Astrocyte (in vitro differentiated cells and primary cell): Measurements from ENCODE around the gene SMLR1. TPM values are rescaled to one million over a fixed set of nuclear protein-coding genes. Genes with fewer than 3 reads are reported as not detected.

Source experiments
- DNase-seq: peaks from one replicate; pipeline ENCODE4 v3.0.0-alpha.2; 2010; ENCODE audit warnings: low read depth
- FAIRE-seq: peaks from 2 replicates; lab custom pipeline; 2011; peaks lifted over from hg19 to GRCh38; lab: Jason Lieb, UNC
- H2AFZ ChIP-seq: 2 replicates; pipeline ENCODE4 v1.6.0; 2012; ENCODE audit warnings: low read depth, low read length, inconsistent platforms
- H3K27ac ChIP-seq: 2 replicates; pipeline ENCODE4 v1.5.1; 2011; ENCODE audit warnings: low read depth, low read length, inconsistent platforms
- H3K27me3 ChIP-seq: 2 replicates; pipeline ENCODE4 v1.6.0; 2011; ENCODE audit warnings: low read length, inconsistent platforms; ENCODE audit not compliant: insufficient read depth
- H3K36me3 ChIP-seq: 2 replicates; pipeline ENCODE4 v1.5.1; 2011; ENCODE audit warnings: low read length, inconsistent platforms; ENCODE audit not compliant: insufficient read depth
- H3K4me1 ChIP-seq: 2 replicates; pipeline ENCODE4 v1.5.1; 2011; ENCODE audit warnings: low read length, inconsistent platforms; ENCODE audit not compliant: insufficient read depth
- H3K4me2 ChIP-seq: 2 replicates; pipeline ENCODE4 v1.6.0; 2012; ENCODE audit warnings: low read length, inconsistent platforms
- H3K4me3 ChIP-seq: 2 replicates; pipeline ENCODE4 v1.5.1; 2011; ENCODE audit warnings: low read depth, mild to moderate bottlenecking, low read length, inconsistent platforms; ENCODE audit not compliant: insufficient read depth
- H3K79me2 ChIP-seq: 2 replicates; pipeline ENCODE4 v1.6.0; 2012; ENCODE audit warnings: mild to moderate bottlenecking, low read length, inconsistent platforms; ENCODE audit not compliant: insufficient read depth
- H3K9ac ChIP-seq: 2 replicates; pipeline ENCODE4 v1.6.0; 2012; ENCODE audit warnings: mild to moderate bottlenecking, low read length, inconsistent platforms
- H3K9me3 ChIP-seq: 2 replicates; pipeline ENCODE4 v1.5.1; 2012; ENCODE audit warnings: low read depth, mild to moderate bottlenecking, low read length, inconsistent platforms; ENCODE audit not compliant: insufficient read depth
- H4K20me1 ChIP-seq: 2 replicates; pipeline ENCODE4 v1.6.0; 2012; ENCODE audit warnings: low read length, inconsistent platforms; ENCODE audit not compliant: insufficient read depth
- H3K27ac Mint-ChIP-seq: one replicate; pipeline ENCODE4 v1.8.0; 2021; ENCODE audit warnings: mild to moderate bottlenecking, mixed read lengths; ENCODE audit not compliant: unreplicated experiment
- H3K27me3 Mint-ChIP-seq: one replicate; pipeline ENCODE4 v1.8.0; 2021; ENCODE audit warnings: low read depth, mixed read lengths; ENCODE audit not compliant: unreplicated experiment
- H3K36me3 Mint-ChIP-seq: one replicate; pipeline ENCODE4 v1.8.0; 2021; ENCODE audit warnings: low read depth, mixed read lengths; ENCODE audit not compliant: unreplicated experiment
- H3K4me1 Mint-ChIP-seq: one replicate; pipeline ENCODE4 v1.8.0; 2021; ENCODE audit warnings: low read depth, mixed read lengths; ENCODE audit not compliant: unreplicated experiment
- H3K4me3 Mint-ChIP-seq: one replicate; pipeline ENCODE4 v1.8.0; 2021; ENCODE audit warnings: mild to moderate bottlenecking, moderate library complexity, mixed read lengths; ENCODE audit not compliant: unreplicated experiment
- H3K9me3 Mint-ChIP-seq: one replicate; pipeline ENCODE4 v1.8.0; 2021; ENCODE audit warnings: mild to moderate bottlenecking, mixed read lengths; ENCODE audit not compliant: unreplicated experiment
- EZH2 ChIP-seq: IDR thresholded peaks from 2 replicates; pipeline ENCODE4 v1.6.1; 2012; ENCODE audit warnings: mild to moderate bottlenecking, low read length, inconsistent platforms; ENCODE audit not compliant: insufficient read depth
- total RNA-seq: library from RNA; stranded (reverse); gene quantifications from 2 replicates; pipeline ENCODE4 v1.2.1, GENCODE V29; 2021
- TF ChIP-seq, protein P1 (sequence below): IDR thresholded peaks from 2 replicates; pipeline ENCODE4 v1.5.1; 2011; ENCODE audit warnings: low read depth, mild to moderate bottlenecking, inconsistent platforms, low read length, moderate library complexity; ENCODE audit not compliant: insufficient read depth

Gene SMLR1
- total RNA-seq, 1 donor from 2014 or later: not detected

DNA sequence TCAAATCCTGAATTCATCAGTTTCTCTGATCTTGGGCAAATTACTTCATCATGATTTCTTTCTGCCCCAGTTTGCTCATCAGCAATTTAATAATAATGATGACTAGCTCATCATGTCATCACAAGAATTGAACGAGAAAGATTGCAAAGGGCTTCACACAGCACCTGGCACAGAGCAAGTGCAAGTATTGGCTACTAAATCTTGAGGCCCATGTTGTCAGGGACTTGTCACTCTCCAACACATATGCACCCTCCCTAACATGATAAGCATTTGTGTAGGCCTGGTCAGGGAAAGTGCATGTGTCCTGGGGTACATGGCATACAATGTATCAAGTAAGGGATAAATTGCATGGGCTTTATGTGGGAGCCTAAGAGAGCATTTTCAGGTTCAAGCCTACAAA lies 6.4 kb downstream of the SMLR1 start:
- no peak overlapping the region for H3K9ac ChIP-seq
- Mint-ChIP-seq H3K27me3 (no peaks in the 10 kb centered on the region), H3K27ac (no peak overlapping the region), H3K4me3 (no peak overlapping the region), H3K9me3 (no peaks in the 10 kb centered on the region), H3K36me3 (peaks cover 3% of the 10 kb centered on the region), H3K4me1 (no peaks in the 10 kb centered on the region)
- no peak overlapping the region for H2AFZ ChIP-seq
- no peaks in the 10 kb centered on the region for H3K27me3 ChIP-seq
- FAIRE-seq (no peak), DNase-seq (no peak)
- TF ChIP-seq EZH2: no peak
- TF ChIP-seq, protein P1, sequence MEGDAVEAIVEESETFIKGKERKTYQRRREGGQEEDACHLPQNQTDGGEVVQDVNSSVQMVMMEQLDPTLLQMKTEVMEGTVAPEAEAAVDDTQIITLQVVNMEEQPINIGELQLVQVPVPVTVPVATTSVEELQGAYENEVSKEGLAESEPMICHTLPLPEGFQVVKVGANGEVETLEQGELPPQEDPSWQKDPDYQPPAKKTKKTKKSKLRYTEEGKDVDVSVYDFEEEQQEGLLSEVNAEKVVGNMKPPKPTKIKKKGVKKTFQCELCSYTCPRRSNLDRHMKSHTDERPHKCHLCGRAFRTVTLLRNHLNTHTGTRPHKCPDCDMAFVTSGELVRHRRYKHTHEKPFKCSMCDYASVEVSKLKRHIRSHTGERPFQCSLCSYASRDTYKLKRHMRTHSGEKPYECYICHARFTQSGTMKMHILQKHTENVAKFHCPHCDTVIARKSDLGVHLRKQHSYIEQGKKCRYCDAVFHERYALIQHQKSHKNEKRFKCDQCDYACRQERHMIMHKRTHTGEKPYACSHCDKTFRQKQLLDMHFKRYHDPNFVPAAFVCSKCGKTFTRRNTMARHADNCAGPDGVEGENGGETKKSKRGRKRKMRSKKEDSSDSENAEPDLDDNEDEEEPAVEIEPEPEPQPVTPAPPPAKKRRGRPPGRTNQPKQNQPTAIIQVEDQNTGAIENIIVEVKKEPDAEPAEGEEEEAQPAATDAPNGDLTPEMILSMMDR: no peak
- H3K4me2 ChIP-seq: no peak overlapping the region
- H4K20me1 ChIP-seq: no peaks in the 10 kb centered on the region
- no peaks in the 10 kb centered on the region for H3K9me3 ChIP-seq
- H3K27ac ChIP-seq: no peak overlapping the region
- H3K36me3 ChIP-seq: no peaks in the 10 kb centered on the region
- H3K4me1 ChIP-seq: no peaks in the 10 kb centered on the region
- no peaks in the 10 kb centered on the region for H3K79me2 ChIP-seq
- H3K4me3 ChIP-seq: no peak overlapping the region

GRCh38 chr6:130834482-130835251 lies 7.5 kb downstream of the SMLR1 start:
- no peak overlapping the region for H3K4me3 ChIP-seq
- H3K27me3 ChIP-seq: no peaks in the 10 kb centered on the region
- Mint-ChIP-seq H3K27ac (no peak overlapping the region), H3K4me3 (no peak overlapping the region), H3K9me3 (no peaks in the 10 kb centered on the region), H3K36me3 (peaks cover 3% of the 10 kb centered on the region), H3K27me3 (no peaks in the 10 kb centered on the region), H3K4me1 (no peaks in the 10 kb centered on the region)
- H3K4me1 ChIP-seq: no peaks in the 10 kb centered on the region
- H3K9me3 ChIP-seq: no peaks in the 10 kb centered on the region
- DNase-seq (no peak), FAIRE-seq (no peak)
- no peaks in the 10 kb centered on the region for H3K79me2 ChIP-seq
- H3K27ac ChIP-seq: no peak overlapping the region
- no peaks in the 10 kb centered on the region for H4K20me1 ChIP-seq
- TF ChIP-seq, protein P1: no peak
- no peak for TF ChIP-seq EZH2
- H2AFZ ChIP-seq: no peak overlapping the region
- no peak overlapping the region for H3K9ac ChIP-seq
- no peak overlapping the region for H3K4me2 ChIP-seq
- no peaks in the 10 kb centered on the region for H3K36me3 ChIP-seq

GRCh38 chr6:130836055-130836640 lies 8.9 kb downstream of the SMLR1 start:
- Histone ChIP-seq H3K9ac (no peak overlapping the region), H3K4me2 (no peak overlapping the region), H4K20me1 (no peaks in the 10 kb centered on the region), H3K27me3 (no peaks in the 10 kb centered on the region), H3K4me3 (no peak overlapping the region), H3K79me2 (no peaks in the 10 kb centered on the region), H2AFZ (no peak overlapping the region), H3K27ac (no peak overlapping the region), H3K4me1 (no peaks in the 10 kb centered on the region), H3K9me3 (no peaks in the 10 kb centered on the region), H3K36me3 (no peaks in the 10 kb centered on the region)
- DNase-seq: no peak
- Mint-ChIP-seq H3K27ac (no peak overlapping the region), H3K4me1 (peaks cover 1% of the 10 kb centered on the region), H3K4me3 (no peak overlapping the region), H3K9me3 (no peaks in the 10 kb centered on the region), H3K27me3 (no peaks in the 10 kb centered on the region), H3K36me3 (peaks cover 3% of the 10 kb centered on the region)
- TF ChIP-seq, protein P1: no peak
- TF ChIP-seq EZH2: no peak
- no peak for FAIRE-seq
